ENCODE results near the gene TMOD2.

TMOD2 gene

DNA sequence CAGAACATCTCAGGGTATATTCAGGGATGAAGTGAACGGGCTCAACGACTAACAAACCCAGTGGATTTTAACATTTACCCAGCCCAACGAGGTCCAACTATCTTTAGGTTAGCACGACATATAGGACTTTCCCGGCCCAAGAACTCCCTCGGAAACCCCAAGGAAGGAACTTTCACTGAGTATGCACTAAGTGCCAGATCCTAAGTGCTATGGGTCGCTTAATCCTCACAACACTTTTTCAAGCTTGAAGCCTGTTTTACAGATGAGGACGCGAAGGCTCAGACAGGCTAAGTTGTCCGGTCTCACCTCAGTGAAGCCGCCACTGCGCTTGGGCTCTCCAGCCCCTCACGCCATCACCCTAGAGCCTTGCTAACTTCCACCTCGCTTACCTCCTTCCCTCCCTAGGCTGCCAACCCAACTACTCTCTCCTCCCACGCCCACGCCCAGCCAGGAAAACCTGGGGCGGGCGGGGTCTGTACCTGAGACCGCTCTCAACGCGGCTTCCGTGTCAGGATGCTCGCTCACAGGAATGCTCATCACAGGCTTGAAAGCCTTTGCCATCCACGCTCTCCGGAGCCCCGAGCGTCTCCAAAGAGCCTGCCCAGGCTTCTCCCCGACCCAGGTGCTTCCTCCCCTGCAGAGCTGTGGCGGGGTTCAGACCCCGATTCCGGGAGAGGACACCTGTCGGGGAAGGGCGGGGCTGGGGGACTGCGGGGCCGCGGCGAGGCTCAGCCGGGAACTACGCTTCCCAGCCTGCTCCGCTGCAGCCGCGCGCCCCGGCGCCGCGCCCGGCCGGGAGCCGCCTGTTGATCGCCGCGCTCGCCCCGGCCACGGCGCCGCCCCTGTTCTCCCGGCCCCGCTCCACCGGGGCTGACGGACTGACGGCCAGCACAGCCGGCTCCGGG is at the start of gene TMOD2:
Gene TMOD2, plus strand, starts transcription at position 806 of the 905 bp plus-strand sequence. CDS start 14,845 bp downstream, outside the sequence.
- in situ Hi-C loops (cut with MboI; ENCODE audit: low sequenced_read_pairs), result no loop called here

- in situ Hi-C loops (cut with MboI; ENCODE audit: low sequenced_read_pairs), result no loop called here
Observed at GRCh38 chr15:51702710-51703109, 48.7 kb upstream of the TMOD2 start.

DNA sequence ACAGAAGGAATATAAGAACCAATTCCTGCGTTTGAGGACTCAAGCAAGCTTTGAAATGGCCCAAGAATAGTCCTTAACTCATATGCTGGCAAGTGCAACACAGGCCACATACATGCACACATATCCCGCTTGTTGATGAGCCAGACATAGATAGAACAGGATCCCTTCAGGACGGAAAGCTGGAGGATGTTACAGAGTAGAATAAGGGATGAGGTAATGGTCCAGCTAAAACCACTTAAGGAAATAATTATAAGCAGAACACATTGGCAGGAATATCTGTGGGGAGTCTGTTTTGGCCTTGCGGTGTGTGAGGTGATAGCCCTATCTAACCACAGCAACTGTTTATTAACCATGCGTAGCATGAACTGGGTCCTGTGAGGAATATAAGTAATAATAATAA is 45.1 kb upstream of the TMOD2 start:
- in situ Hi-C loops (cut with MboI; ENCODE audit: low sequenced_read_pairs), result no loop called here

DNA sequence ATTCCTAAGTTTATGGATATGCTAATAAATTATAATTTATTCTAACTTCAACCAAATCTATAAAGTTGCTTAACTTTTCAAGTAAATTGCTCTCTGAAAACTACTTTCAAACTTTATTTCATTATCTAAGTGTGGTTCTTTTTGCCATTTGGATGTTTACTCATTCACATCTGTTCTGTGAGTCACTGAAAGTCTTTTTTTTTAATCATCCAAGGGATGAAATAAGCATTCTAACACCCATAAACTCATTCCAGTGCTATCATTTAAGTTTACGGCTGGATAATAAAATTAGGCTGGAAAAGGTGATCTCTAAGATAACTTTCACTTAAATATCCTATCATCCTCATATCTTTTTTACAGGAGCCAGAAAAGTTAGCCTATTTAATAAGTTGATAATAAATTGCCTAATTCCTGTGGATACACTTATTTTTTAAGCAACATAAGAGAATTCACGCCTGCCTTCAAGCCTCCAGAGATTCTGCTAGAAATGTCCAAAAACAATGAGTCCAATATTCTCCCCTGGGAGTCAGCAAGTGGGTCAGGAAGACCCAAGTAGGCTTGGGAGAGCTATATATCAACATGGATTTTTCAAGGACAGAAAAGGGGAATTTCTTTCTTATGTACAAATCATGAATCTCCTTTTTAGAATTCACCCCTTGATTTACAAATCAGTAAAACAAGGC is 44.3 kb upstream of the TMOD2 start:
- in situ Hi-C loops (cut with MboI; ENCODE audit: low sequenced_read_pairs), result no loop called here

DNA sequence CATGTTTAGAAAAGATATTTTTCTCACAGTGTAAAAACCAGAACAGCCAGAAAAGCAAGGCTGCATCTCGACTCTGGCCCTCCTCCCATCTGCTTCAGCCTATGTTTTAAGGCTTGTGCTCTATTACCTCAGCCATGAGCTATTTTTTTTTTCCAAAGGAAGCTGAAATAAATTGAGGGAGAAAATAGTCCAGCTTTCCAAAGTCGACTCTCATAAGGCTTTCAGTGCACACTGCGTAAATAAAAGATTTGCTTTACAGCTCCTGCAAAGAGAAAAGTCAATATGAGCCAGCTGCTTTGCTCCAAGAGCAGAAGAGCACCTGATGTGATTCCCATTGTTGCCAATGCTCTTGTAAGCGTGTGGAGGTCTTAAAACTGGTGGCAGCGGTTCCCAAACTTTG is 43.4 kb upstream of the TMOD2 start:
- in situ Hi-C loops (cut with MboI; ENCODE audit: low sequenced_read_pairs), result no loop called here

DNA sequence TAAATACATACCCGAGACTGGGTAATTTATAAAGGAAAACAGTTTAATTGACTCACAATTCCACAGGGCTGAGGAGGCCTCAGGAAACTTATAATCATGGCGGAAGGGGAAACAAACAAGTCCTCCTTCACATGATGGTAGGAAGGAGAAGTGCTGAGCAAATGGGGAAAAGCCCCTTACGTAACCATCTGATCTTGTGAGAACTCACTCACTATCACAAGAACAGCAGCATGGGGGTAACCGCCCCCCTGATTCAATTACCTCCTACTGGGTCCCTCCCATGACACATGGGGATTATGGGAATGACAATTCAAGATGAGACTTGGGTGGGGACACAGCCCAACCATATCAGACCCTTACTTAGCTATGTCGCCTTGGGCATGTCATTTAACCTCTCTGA is 42.4 kb upstream of the TMOD2 start:
- in situ Hi-C loops (cut with MboI; ENCODE audit: low sequenced_read_pairs), result no loop called here

GRCh38 chr15:51714162-51714561 is 37.2 kb upstream of the TMOD2 start:
- in situ Hi-C loops (cut with MboI; ENCODE audit: low sequenced_read_pairs), result no loop called here

DNA sequence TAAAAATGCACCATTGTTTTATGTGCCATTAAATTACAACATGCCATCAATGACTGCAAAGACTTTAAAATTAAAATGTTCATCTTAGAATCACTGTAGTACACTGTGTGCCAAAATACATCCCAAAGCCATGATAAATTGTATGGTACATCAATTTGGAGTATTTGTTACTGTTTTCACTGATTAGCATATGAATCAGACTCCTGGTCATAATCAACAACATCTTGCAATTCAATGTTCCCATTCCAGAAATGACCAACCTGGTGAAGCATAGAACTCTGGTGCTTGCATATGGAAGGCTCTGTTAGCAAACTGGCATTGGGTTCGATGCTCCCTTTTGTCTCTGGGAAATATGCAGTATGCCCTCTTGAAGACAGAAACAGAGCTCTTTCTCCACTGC is 36.5 kb upstream of the TMOD2 start:
- in situ Hi-C loops (cut with MboI; ENCODE audit: low sequenced_read_pairs), result no loop called here

- in situ Hi-C loops (cut with MboI; ENCODE audit: low sequenced_read_pairs), result no loop called here
Observed at GRCh38 chr15:51718219-51718618, 33.2 kb upstream of the TMOD2 start.

DNA sequence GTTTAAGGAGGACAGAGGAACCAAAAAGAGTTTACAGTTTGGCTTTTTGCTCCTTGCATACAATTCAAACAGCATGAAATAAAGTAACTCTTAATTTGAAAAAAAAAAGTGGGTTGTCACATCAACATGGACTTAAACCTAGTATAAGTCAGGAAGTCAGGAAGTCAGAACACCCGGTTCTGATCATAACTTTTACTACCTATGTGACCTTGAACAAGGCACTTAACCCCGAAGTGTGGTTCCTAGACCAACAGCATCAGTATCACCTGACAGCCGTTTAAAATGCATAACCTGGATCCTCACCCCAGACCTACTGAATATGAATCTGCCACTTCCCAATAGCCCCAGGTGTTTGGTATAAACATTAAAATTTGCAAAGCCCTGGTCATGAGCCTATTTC is 32.7 kb upstream of the TMOD2 start:
- in situ Hi-C loops (cut with MboI; ENCODE audit: low sequenced_read_pairs), result no loop called here

- in situ Hi-C loops (cut with MboI; ENCODE audit: low sequenced_read_pairs), result no loop called here
Observed at GRCh38 chr15:51720201-51720995, 31.0 kb upstream of the TMOD2 start.

DNA sequence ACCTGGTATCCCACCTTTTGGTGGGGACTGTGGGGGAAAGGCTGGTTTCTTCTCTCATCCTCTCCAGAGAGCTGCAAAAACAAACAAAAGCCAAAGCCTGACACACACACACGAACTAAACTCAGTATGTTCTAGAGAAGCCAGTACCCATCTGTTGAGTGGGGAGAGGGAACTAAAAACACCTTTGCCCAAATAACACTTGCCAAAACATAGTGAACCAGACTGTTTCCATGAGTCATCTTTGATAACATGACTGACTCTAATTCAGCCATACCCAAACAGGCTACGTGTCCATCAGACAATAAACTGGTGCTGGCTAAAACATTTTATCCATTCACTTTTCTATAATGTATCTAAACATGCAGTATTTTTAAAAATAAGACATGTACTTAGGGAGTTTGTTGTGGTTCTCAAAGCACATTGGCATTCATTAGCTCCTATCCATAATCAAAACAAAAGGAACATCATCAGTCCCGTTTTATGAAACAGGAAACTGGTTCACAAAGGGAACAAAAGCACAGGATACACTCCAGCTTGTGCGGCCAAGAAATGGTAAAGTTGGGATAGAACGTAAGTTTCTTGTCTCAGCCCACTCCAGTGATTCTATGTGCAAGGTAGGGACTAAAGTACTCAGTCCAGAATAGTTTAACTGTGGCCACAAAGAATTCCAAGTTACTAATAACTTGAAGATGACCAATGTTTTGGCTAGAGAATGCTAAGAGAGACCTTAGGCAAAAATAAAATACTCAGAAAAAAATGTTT is 30.0 kb upstream of the TMOD2 start:
- in situ Hi-C loops (cut with MboI; ENCODE audit: low sequenced_read_pairs), result no loop called here

DNA sequence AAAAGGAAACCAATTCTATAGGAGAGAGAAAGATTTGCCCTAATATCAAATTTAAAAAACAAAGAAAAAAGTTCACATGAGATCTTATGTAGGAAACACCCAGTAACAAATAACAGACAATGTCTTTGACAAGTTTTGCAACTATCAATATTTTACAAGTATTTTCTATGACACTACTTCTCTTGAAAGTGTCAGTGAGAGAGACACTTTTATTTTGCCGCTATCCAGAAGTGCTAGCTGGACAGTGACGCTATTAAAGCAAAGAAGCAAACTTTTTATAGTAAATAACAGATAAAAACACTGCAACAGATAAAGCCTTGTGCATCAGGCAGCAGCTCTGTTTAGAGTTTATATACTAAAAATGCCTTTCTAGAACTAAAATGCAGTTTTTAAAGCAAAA is 27.2 kb upstream of the TMOD2 start:
- in situ Hi-C loops (cut with MboI; ENCODE audit: low sequenced_read_pairs), result no loop called here

- in situ Hi-C loops (cut with MboI; ENCODE audit: low sequenced_read_pairs), result no loop called here
Observed at GRCh38 chr15:51724673-51725072, 26.7 kb upstream of the TMOD2 start.

GRCh38 chr15:51726302-51727073 is 24.9 kb upstream of the TMOD2 start:
- in situ Hi-C loops (cut with MboI; ENCODE audit: low sequenced_read_pairs), result no loop called here

DNA sequence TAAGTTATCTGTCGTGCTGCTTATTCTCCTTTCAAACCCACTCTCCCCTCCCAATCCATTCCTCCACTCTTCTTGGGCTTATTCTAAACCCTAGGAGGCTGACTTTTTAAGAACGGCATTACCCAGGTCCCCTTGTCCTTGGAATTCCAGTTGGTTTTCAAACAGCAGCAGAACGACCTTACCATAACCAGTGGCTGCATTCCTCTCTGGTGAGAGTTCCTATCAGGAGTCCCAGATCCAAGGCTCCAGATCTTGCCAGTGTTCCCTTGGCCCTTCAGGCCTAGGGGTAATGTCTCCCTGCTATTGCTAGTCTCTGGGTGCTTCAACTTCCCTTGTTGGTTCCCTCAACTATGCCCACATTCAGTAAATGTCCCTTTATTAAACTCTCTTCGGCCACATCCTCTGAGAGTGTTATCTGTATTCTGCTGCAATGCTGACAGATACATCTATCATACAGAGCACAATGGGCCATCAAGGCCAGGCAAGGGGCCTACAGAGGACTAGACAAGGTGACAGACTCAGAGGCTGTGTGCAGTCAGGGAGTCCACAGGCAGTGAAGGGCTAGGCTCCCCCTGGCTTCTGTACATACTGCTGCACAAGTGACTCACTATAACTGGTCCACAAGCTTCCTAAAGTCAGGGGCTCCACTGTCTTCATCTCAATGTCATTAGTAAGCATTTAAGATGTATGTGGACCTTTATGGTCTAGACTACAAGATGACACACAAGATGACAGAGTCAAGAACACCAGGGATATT is 24.1 kb upstream of the TMOD2 start:
- in situ Hi-C loops (cut with MboI; ENCODE audit: low sequenced_read_pairs), result no loop called here

GRCh38 chr15:51731549-51732267 is 19.7 kb upstream of the TMOD2 start:
- in situ Hi-C loops (cut with MboI; ENCODE audit: low sequenced_read_pairs), result no loop called here

- in situ Hi-C loops (cut with MboI; ENCODE audit: low sequenced_read_pairs), result no loop called here
Observed at GRCh38 chr15:51732646-51733045, 18.8 kb upstream of the TMOD2 start.
